ENCODE results near the gene E2F7.

The E2F7 gene

GRCh38 chr12:77019920-77020319, 45.4 kb downstream of the E2F7 start:
- H3K4me3 ChIP-seq (ENCODE audit: low read length), result no peak overlapping the region
- H3K27ac ChIP-seq (ENCODE audit: low read length), result no peak overlapping the region
- WGBS (ENCODE audit: insufficient coverage, insufficient read length), result no CpG with 5 or more reads among the region's 2 CpGs
- no peaks in the 10 kb centered on the region for H3K27me3 ChIP-seq (ENCODE audit: control insufficient read depth, insufficient read depth, low read length)
- H3K9me3 ChIP-seq (ENCODE audit: control insufficient read depth, insufficient read depth, low read length), result no peaks in the 10 kb centered on the region
- no peak for DNase-seq (ENCODE audit: low read depth, low spot score)
- no peaks in the 10 kb centered on the region for H3K4me1 ChIP-seq (ENCODE audit: control insufficient read depth, insufficient read depth, low read length)
- peaks cover 8% of the 10 kb centered on the region; the same call in 1 of the 2 replicates for H3K36me3 ChIP-seq (ENCODE audit: control insufficient read depth, insufficient read depth, low read length)

GRCh38 chr12:77016606-77017005, 48.8 kb downstream of the E2F7 start:
- no peaks in the 10 kb centered on the region for H3K9me3 ChIP-seq (ENCODE audit: control insufficient read depth, insufficient read depth, low read length)
- WGBS (ENCODE audit: insufficient coverage, insufficient read length), result no CpG with 5 or more reads among the region's 1 CpG
- no peak for DNase-seq (ENCODE audit: low read depth, low spot score)
- H3K4me3 ChIP-seq (ENCODE audit: low read length), result no peak overlapping the region
- H3K27me3 ChIP-seq (ENCODE audit: control insufficient read depth, insufficient read depth, low read length), result no peaks in the 10 kb centered on the region
- no peak overlapping the region for H3K27ac ChIP-seq (ENCODE audit: low read length)
- no peaks in the 10 kb centered on the region; the same call in 1 of the 2 replicates for H3K36me3 ChIP-seq (ENCODE audit: control insufficient read depth, insufficient read depth, low read length)
- no peaks in the 10 kb centered on the region for H3K4me1 ChIP-seq (ENCODE audit: control insufficient read depth, insufficient read depth, low read length)

GRCh38 chr12:77013091-77013490, 52.3 kb downstream of the E2F7 start:
- Histone ChIP-seq H3K9me3 (ENCODE audit: control insufficient read depth, insufficient read depth, low read length) (no peaks in the 10 kb centered on the region), H3K4me1 (ENCODE audit: control insufficient read depth, insufficient read depth, low read length) (no peaks in the 10 kb centered on the region), H3K27me3 (ENCODE audit: control insufficient read depth, insufficient read depth, low read length) (no peaks in the 10 kb centered on the region), H3K4me3 (ENCODE audit: low read length) (no peak overlapping the region), H3K27ac (ENCODE audit: low read length) (no peak overlapping the region), H3K36me3 (ENCODE audit: control insufficient read depth, insufficient read depth, low read length) (no peaks in the 10 kb centered on the region)
- WGBS (ENCODE audit: insufficient coverage, insufficient read length), result no CpG with 5 or more reads among the region's 1 CpG
- no peak for DNase-seq (ENCODE audit: low read depth, low spot score)

GRCh38 chr12:77010691-77011548, 54.4 kb downstream of the E2F7 start:
- Histone ChIP-seq H3K36me3 (ENCODE audit: control insufficient read depth, insufficient read depth, low read length) (no peaks in the 10 kb centered on the region), H3K27me3 (ENCODE audit: control insufficient read depth, insufficient read depth, low read length) (no peaks in the 10 kb centered on the region), H3K9me3 (ENCODE audit: control insufficient read depth, insufficient read depth, low read length) (no peaks in the 10 kb centered on the region), H3K27ac (ENCODE audit: low read length) (no peak overlapping the region), H3K4me3 (ENCODE audit: low read length) (no peak overlapping the region), H3K4me1 (ENCODE audit: control insufficient read depth, insufficient read depth, low read length) (no peaks in the 10 kb centered on the region)
- peak; percentile 37 for DNase-seq (ENCODE audit: low read depth, low spot score)
- WGBS (ENCODE audit: insufficient coverage, insufficient read length), result no CpG with 5 or more reads among the region's 9 CpGs

- no peaks in the 10 kb centered on the region for H3K4me1 ChIP-seq (ENCODE audit: control insufficient read depth, insufficient read depth, low read length)
- H3K9me3 ChIP-seq (ENCODE audit: control insufficient read depth, insufficient read depth, low read length), result no peaks in the 10 kb centered on the region
- DNase-seq (ENCODE audit: low read depth, low spot score), result no peak
- no peaks in the 10 kb centered on the region for H3K36me3 ChIP-seq (ENCODE audit: control insufficient read depth, insufficient read depth, low read length)
- WGBS (ENCODE audit: insufficient coverage, insufficient read length), result no CpG with 5 or more reads among the region's 5 CpGs
- no peaks in the 10 kb centered on the region for H3K27me3 ChIP-seq (ENCODE audit: control insufficient read depth, insufficient read depth, low read length)
- no peak overlapping the region for H3K4me3 ChIP-seq (ENCODE audit: low read length)
- H3K27ac ChIP-seq (ENCODE audit: low read length), result no peak overlapping the region
These were observed 57.9 kb downstream of the E2F7 start for GRCh38 chr12:77007476-77007875.

- no peaks in the 10 kb centered on the region for H3K27me3 ChIP-seq (ENCODE audit: control insufficient read depth, insufficient read depth, low read length)
- no peak overlapping the region for H3K4me3 ChIP-seq (ENCODE audit: low read length)
- no peaks in the 10 kb centered on the region for H3K9me3 ChIP-seq (ENCODE audit: control insufficient read depth, insufficient read depth, low read length)
- no peak overlapping the region for H3K27ac ChIP-seq (ENCODE audit: low read length)
- DNase-seq (ENCODE audit: low read depth, low spot score), result no peak
- no peaks in the 10 kb centered on the region for H3K4me1 ChIP-seq (ENCODE audit: control insufficient read depth, insufficient read depth, low read length)
- no CpG with 5 or more reads among the region's 1 CpG for WGBS (ENCODE audit: insufficient coverage, insufficient read length)
- no peaks in the 10 kb centered on the region for H3K36me3 ChIP-seq (ENCODE audit: control insufficient read depth, insufficient read depth, low read length)
These were observed 59.7 kb downstream of the E2F7 start for GRCh38 chr12:77005611-77006098.

- no CpG with 5 or more reads among the region's 2 CpGs for WGBS (ENCODE audit: insufficient coverage, insufficient read length)
These were observed 61.5 kb downstream of the E2F7 start for GRCh38 chr12:77003914-77004313.

GRCh38 chr12:77003246-77003645, 62.1 kb downstream of the E2F7 start:
- no peak for DNase-seq (ENCODE audit: low read depth, low spot score)
- H3K9me3 ChIP-seq (ENCODE audit: control insufficient read depth, insufficient read depth, low read length), result no peaks in the 10 kb centered on the region
- H3K4me3 ChIP-seq (ENCODE audit: low read length), result no peak overlapping the region
- H3K27ac ChIP-seq (ENCODE audit: low read length), result no peak overlapping the region
- H3K4me1 ChIP-seq (ENCODE audit: control insufficient read depth, insufficient read depth, low read length), result no peaks in the 10 kb centered on the region
- H3K36me3 ChIP-seq (ENCODE audit: control insufficient read depth, insufficient read depth, low read length), result no peaks in the 10 kb centered on the region
- WGBS (ENCODE audit: insufficient coverage, insufficient read length), result no CpG with 5 or more reads among the region's 2 CpGs
- no peaks in the 10 kb centered on the region for H3K27me3 ChIP-seq (ENCODE audit: control insufficient read depth, insufficient read depth, low read length)

More at GRCh38 chr12:77003914-77004313, 61.5 kb downstream of the E2F7 start:
- no peaks in the 10 kb centered on the region for H3K27me3 ChIP-seq (ENCODE audit: control insufficient read depth, insufficient read depth, low read length)
- no peak for DNase-seq (ENCODE audit: low read depth, low spot score)
- no peak overlapping the region for H3K4me3 ChIP-seq (ENCODE audit: low read length)
- no peaks in the 10 kb centered on the region for H3K9me3 ChIP-seq (ENCODE audit: control insufficient read depth, insufficient read depth, low read length)
- no peak overlapping the region for H3K27ac ChIP-seq (ENCODE audit: low read length)
- no peaks in the 10 kb centered on the region for H3K4me1 ChIP-seq (ENCODE audit: control insufficient read depth, insufficient read depth, low read length)
- H3K36me3 ChIP-seq (ENCODE audit: control insufficient read depth, insufficient read depth, low read length), result no peaks in the 10 kb centered on the region

GRCh38 chr12:77002382-77002781, 63.0 kb downstream of the E2F7 start:
- H3K27ac ChIP-seq (ENCODE audit: low read length), result no peak overlapping the region
- H3K27me3 ChIP-seq (ENCODE audit: control insufficient read depth, insufficient read depth, low read length), result no peaks in the 10 kb centered on the region
- no peaks in the 10 kb centered on the region for H3K36me3 ChIP-seq (ENCODE audit: control insufficient read depth, insufficient read depth, low read length)
- H3K9me3 ChIP-seq (ENCODE audit: control insufficient read depth, insufficient read depth, low read length), result no peaks in the 10 kb centered on the region
- H3K4me3 ChIP-seq (ENCODE audit: low read length), result no peak overlapping the region
- WGBS (ENCODE audit: insufficient coverage, insufficient read length), result no CpG with 5 or more reads among the region's 3 CpGs
- no peaks in the 10 kb centered on the region for H3K4me1 ChIP-seq (ENCODE audit: control insufficient read depth, insufficient read depth, low read length)
- DNase-seq (ENCODE audit: low read depth, low spot score), result no peak

GRCh38 chr12:77001276-77001675, 64.1 kb downstream of the E2F7 start:
- H3K36me3 ChIP-seq (ENCODE audit: control insufficient read depth, insufficient read depth, low read length), result no peaks in the 10 kb centered on the region
- no peak overlapping the region for H3K4me3 ChIP-seq (ENCODE audit: low read length)
- no CpG with 5 or more reads among the region's 18 CpGs for WGBS (ENCODE audit: insufficient coverage, insufficient read length)
- H3K27me3 ChIP-seq (ENCODE audit: control insufficient read depth, insufficient read depth, low read length), result no peaks in the 10 kb centered on the region
- H3K9me3 ChIP-seq (ENCODE audit: control insufficient read depth, insufficient read depth, low read length), result no peaks in the 10 kb centered on the region
- H3K4me1 ChIP-seq (ENCODE audit: control insufficient read depth, insufficient read depth, low read length), result no peaks in the 10 kb centered on the region
- no peak overlapping the region for H3K27ac ChIP-seq (ENCODE audit: low read length)
- DNase-seq (ENCODE audit: low read depth, low spot score), result no peak
